Inferior parietal cortex (tissue), 1 donor: ENCODE results near the gene FNDC10.

Experiments used
- DNase-seq: peaks from one replicate; pipeline ENCODE4 v3.0.0-alpha.2; 2016; ENCODE audit errors: extremely low spot score

FNDC10 gene

DNA sequence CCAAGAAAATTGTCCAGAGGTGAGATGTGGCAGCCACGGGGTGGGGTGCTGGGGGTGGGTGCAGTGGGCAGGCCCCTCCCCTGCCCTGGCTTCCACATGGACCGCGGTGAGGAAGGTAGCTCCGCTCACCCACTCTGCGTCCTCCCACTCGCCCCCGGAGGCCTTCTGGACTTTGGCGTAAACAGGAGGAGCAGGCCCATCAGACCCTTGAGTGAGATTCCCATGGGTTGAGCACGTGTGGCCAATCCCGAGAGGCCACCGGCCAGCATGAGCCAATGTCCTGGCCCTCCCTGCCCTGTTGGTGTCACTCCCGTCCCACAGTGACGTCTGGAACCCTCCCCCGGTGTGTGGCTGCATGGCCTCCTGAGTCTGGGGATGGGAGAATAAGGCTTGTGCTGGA lies 51.3 kb downstream of the FNDC10 start:
- DNase-seq = no peak
